ENCODE data around the gene PPFIA2.

Gene PPFIA2

DNA sequence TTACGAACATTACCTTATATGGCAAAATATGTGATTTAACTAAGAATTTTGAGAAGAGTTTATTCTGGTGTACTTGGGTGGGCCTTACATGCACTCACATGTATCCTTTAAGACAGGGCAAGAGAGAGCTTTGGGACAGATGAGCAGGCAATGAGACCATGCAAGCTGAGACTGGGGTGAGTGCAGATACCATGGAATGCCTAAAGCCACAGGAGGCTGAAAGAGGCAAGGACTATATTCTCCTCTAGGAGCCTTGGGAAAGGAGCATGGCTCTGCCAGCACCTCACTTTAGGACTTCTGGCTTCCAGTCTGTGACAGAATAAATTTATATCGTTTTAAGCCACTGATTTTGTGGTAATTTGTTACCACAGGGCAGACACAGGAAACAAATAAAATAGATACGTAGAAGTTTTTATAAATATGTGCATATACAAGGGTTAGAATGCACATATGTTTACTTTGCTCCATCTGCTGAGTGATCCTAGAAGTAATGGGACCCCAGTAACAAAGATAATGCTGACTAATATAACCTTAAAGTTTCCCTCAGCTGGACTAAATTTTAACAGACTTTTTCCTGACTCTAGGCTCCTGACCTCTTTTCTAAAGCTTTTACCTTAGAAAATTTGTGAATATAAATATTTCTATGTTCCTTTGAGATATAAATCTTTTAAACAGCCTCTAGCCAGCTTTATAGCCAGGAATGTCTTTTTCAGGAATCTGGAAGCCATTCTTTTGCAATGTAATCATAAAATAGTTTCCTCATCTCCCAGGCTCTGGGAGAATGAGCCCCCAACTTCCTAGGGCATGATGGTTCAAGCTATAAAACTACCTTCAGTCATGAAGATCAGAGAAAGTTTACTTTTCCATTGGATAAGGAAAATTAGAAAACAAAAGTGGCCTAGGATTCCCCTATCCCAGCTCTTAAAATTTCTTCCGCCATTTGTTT, 216.8 kb downstream of the PPFIA2 start:
- DNase-seq: no peak

DNA sequence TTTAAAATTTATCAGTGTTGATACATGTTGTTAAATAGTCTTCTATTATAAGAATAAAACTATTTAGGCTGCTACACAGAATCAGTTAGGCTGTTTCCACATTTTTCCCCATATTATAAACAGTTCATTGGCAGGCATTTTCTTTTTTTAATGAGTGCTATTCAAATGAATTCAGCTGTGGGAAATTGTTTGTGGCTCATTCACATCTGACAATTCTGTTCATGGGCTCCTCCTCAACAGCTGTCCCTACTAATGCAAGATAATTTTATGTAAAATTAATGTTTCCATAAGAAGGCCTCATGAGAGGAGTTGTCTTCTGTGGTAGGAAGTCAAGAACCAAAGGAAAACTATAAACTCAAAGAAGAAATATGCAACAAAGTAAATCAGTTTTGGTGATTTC, 218.0 kb downstream of the PPFIA2 start:
- DNase-seq: no peak

DNA sequence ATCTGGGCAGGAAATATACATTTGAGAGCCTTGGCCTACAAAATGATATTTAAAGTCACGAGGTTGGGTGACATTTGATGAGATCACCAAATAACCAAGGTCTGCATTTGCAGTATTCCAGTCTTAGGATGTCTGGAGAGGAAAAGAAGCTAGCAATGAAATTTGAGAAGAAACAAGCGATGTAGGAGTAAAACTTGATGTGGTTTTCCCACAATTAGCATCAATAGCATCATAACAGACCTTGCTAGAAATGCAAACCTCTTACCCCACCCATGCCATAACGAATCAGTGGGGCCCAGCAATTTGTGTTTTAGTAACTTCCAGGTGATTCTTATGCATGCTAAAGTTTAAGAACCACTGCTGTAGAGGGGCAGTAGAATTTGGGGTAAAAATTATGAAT, 219.9 kb downstream of the PPFIA2 start:
- no peak for DNase-seq

DNA sequence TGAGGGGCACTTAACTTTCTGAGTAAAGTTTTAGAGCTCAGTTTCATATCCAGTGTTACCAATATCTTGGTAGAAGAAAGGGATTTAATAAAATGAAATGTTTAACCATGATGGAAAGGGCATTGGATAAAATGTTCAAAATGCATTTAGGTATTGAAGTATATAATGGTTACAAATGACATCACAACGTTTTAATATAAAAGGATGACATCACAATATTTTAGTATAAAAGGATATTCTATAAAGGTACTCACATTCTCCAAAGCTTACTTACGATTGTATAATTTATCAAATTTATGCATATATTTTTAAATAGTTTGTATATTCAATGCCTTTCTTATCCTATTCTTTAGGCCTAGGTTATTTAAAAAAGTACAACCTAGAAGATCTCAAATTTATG, 226.1 kb downstream of the PPFIA2 start:
- DNase-seq: no peak

DNA sequence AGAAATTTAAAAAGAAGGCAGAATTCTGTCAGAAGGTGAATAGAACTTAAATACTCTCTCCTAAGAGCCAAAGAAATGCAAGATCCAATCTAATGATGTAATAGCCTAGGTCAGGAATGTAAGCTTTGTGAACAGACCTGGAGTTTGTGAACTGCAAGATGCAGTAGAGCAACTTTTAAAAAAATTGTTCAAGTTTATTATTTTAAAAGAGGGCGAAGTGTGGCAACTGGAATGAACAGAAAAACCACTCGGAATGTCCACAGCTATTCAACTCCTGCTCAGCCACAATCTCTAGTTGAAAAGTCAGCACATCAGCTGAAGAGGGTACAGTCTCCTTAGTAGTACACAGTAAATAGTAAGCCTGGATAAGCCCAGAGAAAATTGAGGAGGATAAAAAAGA, 228.8 kb downstream of the PPFIA2 start:
- DNase-seq: no peak

DNA sequence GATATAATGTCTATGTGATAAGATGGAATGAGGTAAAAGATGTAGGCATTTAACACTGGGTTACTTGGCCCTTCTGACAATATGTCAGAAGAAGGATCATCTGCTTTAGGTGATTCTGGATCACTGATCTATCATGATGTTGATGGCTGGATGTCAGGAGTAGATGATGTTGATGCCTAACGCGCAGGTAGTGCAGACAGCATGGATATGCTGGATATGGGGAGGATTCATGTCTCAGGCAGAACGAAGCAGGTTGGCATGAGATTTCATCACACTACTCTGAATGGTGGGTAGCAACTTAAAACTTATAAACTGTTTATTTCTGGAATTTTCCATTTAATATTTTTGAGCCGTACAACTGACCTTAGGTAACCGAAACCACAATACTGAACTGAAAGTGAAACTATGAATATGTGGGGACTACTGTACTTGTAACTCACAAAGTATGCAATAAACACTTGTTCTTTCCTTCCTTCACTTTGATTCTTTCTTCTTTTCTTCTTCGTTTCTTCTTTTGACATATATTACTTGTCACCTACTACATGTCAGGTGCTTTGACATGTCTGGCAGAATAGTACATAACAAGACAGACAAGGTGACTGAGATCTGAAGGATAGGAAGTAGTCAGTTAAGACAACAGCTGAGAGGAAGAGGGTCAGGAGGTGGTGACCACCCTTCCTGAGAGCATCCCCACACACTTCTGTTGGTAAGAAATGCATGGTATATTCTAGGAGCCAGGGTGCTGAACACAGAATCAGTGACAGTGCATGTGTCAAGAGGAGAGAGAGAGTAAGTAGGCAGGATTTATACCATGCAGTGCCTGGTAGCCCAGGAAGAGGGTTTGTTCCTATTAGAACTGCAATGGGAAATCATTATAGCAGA, 238.8 kb downstream of the PPFIA2 start:
- no peak for DNase-seq

DNA sequence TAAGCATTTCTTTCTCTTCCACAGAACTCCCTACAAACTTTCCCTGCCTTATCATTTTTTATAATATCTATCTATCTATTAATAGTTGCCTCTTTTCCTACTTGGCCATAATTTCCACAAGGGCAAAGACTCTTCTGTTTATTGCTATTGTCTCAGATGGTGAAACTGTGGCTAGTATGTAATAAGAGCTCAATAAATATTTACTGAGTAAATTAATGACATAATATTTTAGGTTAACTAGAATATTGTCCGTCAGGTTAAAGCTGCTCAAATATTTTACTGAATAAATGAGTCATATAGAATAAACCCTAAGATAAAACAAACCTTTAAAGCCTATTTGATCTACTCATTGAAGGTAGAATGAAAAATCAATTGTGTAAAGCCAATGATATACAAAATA, 240.5 kb downstream of the PPFIA2 start:
- DNase-seq: no peak

DNA sequence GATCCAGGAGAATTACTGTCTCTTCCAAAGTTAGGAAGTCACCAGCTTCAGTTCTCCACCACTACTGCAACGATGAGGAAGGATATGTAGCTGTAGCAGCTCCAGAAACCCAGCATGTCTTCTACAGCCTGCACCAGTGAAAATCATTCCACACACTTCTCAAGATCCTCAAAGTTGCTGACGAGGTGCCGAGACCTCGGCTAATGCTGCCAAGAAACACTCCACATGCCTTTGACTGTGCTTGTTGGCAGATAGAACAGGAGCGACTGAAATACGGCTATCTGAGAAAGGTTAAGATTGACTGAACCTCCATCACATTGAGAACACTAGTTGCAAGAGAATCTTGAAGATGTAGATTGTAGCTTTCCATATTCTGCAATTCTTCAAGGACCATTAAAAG, 241.9 kb downstream of the PPFIA2 start:
- DNase-seq: no peak

DNA sequence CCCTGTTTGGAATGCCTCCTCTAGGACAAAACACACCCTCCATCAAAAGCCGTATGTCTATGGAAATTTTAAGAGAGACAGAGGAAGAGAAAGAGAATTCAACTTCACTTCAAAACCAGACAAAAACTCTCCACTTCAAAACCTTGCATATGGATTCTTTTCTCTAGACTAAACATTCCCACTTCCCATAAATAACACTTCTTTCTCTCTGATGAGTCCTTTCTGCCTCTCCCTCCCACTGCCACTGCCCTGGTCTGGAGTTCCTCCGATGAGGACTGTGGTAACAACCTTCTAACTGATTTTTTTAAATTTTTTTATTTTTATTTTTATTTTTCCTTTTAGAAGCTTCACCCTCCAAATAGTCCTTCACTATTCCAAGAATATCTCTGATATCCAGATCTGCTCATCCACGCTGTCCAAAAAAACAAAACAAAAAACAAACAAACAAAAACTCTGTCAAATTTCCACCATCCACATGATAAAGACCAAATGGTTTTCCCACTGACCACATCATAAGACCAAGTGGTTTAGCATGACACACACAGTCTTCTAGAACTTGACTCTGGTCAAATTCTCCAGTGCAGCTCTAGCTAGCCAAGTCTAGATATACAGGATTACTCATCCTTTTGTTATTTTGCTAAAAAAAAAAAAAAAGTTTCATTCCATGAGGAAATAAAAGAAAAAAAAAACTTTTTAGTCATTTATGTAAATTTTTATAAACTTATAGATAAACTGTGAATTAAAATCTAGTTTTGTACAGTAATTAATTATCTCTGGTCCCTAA, 256.0 kb downstream of the PPFIA2 start:
- DNase-seq: no peak

DNA sequence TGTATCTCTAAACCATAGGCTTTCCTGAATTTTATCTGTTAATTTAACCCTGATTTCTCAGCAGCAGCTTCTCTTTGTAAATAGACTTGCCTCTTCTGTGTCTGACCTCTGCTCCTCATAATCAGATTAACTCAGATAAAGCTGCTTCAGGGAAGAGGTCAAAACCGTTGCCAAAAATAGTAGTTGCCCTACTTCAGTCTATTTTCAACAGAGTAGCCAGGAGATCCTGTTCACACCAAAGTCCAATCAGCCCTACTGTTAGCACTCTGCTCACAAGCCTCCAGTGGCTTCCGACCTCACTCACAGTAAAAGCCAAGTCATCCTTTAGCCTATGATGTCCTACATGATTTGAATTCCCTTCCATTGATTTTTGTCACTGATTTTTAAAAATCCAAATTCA, 258.4 kb downstream of the PPFIA2 start:
- DNase-seq: no peak

DNA sequence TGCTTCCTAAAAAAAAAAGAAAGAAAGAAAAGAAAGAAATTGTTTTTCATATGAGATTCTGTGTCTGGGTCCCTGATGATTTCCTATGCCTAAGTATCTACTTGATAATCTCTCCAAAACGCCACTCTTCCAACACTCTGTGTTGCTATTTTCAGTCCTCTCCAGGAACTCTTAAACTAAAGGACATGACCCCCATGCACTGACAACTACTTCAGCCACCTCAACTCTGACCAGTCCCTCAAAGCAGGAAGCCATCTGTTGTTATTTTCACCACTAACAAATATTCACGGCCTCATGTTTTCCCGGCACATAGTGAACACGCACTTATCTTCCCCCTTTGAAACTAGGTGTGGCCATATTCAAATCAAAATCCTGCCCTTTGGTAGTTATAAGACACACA, 259.3 kb downstream of the PPFIA2 start:
- DNase-seq: no peak

DNA sequence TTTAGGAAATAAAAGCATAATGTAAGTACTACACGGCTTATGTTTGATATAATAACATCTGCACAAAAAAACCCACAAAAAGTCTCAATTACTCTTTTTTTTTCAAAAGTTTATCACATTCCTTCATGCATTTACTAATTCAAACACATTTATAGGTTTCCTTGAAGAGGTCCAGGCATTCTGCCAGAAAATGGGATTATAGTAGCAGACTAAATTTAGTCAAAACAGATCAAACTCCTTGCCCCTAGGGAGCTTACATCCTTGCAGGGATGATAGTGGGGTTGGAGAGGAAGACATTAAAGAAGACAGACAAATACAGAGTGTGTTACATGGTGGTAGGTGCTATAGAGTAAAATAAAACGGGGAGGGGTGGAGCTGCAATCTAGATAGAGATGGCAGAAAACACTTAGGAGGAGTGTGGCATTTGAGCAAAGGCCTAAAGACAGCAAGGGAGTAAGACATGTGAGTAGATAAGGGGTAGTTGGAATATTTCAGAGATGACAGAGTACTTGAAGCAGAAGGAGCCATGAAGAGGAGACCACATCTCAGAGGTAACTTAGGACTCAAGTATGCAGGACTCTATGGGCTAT, 266.9 kb downstream of the PPFIA2 start:
- no peak for DNase-seq

DNA sequence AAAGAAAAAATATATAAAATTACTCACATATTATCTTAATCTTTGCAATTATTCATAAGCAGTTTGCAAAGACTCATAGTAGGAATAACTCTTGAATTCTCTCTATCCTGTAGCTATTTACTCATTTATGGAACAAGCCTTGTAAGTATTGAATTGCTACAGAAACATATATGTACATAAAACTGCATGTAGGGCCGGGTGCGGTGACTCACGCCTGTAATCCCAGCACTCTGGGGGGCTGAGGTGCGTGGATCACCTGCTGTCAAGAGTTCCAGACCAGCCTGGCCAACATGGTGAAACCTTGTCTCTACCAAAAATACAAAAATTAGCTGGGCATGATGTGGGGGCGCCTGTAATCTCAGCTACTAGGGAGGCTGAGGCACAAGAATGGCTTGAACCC, 286.2 kb downstream of the PPFIA2 start:
- no peak for DNase-seq

DNA sequence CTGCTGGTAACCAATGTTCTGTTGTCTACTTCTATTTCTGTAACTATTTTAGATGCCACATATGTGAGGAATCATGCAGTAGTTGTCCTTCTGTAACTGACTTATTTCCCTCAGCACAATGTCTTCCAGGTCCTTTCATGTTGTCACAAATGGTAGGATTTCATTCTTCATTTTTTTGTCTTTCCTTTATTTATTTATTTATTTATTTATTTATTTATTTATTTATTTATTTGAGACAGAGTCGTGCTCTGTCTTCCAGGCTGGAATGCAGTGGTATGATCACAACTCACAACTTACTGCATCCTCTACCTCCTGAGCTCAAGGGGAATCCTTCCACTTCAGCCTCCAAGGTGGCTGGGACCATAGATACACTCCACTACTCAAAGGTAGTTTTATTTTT, 288.2 kb downstream of the PPFIA2 start:
- DNase-seq: no peak

DNA sequence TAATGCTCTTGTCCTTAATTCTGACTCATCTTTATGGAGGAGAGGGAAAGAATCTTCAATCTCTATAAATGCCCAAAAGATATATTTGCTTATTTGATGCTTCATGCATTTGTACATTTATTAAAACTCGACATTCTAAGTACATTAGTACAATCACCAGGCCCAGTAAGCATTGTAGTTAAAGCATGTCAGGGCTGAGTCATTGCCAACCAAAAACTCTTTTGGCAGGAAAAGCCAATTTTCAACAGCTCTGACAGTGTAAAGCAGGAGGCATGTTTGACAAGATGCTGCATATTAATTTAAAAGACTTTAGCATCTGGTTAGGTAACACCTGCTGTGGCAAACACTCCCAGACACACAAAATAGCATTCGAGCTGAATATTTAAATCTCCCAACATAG, 290.9 kb downstream of the PPFIA2 start:
- no peak for DNase-seq

DNA sequence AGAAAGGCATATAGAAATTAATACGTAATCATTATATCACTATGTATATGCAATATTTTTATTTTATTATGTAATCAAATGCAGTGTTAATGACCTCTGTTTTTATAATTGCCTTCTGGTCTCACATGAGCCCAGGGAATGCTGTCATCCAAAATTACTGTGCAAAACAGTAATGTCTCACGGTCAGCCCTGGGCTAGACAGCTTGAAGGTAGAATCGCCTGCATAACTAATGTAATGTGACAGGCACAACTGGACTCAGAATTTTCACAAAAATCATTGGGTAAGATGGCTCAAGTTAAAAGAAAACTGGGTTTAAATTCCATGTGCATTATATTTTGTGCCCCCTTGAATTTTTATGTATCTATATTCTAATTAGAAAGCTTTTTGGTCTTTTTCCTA, 293.3 kb downstream of the PPFIA2 start:
- DNase-seq: no peak

DNA sequence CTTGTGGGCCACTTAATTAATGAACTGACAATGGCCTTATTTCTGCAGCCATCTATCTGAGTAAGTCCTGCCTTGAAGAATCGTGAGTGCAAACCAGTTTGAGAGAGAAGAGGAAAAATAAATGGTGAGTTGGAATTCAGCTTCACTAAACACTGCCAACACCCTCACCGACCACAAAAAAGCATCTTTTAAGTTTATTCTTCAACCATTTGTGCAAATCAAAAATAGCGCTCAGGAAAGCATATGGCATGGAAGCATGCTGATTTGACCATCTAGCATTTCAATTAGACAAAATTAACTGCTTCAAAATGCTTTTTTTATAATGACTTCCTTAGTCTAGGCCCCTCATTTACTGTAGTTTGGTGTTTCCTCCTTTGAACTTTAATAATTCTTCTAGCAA, 294.0 kb downstream of the PPFIA2 start:
- DNase-seq: no peak

DNA sequence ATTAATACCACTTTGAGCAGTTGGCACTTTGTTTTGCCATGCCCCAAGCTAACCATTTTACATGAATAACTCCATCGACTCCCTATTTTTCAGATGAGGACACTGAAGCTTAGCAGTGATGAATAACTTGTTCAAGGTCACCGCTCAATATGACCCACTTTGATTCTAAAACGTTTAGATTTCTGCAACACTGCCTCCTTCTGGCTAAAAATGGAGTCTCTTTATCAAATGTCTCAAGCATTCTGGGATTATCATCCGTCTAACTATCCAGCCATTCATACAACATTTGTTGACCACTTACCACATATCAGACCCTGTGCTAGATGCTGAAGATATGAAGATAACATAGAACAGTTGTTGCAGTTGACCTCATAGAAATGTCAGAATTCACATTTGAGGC, 298.0 kb downstream of the PPFIA2 start:
- no peak for DNase-seq

DNA sequence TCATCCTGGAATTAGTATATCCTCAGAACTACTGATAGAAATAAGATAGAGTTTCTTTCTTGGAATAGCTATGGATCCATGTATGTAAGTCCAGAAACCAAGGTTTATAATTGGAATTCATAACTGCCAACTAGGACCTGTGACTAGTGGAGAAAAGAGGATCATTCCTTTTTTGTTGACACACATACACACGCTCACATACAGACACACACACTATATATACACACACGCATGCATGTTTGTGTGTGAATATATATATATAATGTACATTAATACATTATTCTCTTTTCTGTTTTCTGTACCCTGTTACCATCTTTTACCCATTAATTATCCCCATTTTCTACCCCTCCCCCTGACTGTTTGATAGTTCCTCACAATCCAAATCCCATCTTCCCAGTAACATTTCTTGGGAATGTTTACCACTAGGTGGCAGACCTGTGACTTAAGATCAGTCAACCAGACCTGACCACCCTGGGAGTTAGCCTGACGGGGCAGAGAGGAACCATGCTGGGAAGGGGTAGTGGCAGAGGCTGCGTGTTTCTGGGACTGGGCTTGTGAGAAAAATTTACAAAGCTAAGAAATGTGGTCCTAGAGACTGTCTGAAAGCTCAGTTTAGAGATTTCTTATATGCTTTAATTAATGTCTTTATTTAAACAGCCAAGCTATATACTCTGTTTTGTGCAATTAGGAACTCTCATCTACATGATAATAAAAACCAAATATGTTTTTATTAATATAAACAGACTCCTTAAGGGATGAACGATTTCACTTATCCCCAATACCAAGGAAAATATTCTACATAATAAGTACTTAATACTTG, 308.0 kb downstream of the PPFIA2 start:
- DNase-seq: no peak

DNA sequence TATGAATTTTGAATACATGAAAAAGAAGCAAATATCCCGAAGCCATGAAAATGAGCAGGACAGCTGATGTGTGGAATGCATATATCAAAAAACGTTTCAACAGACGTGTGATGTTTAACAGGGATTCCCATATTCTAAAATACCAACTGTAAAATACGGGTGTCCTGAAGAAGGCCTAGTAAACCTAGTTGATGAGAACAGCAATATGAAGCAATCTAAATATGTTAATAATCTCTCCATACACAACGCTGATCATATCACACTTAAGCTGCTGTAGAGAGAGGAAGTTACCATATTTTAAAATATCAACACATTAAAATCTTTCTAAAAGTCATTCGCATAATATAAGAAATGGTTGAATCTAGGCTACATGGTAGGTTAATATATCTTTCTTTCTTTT, 317.5 kb downstream of the PPFIA2 start:
- no peak for DNase-seq

DNA sequence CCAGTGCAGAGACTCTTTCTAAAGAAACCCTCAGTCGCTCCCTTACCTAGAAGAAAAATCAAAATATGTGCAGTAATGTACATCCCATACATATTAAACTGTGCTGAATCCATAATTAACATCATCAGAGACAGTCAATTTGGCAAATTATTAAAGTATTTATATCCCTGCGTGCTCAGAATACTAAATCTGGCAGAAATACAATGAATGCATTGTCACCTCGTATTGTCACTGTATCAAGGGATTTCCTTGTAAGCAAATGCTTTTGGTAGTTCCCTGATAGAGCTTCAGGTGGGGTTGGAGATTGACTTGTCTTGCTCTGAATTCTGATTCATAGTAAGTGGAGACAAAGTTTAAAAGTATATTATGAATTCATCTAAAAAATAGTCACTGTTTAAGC, 319.1 kb downstream of the PPFIA2 start:
- DNase-seq: no peak

DNA sequence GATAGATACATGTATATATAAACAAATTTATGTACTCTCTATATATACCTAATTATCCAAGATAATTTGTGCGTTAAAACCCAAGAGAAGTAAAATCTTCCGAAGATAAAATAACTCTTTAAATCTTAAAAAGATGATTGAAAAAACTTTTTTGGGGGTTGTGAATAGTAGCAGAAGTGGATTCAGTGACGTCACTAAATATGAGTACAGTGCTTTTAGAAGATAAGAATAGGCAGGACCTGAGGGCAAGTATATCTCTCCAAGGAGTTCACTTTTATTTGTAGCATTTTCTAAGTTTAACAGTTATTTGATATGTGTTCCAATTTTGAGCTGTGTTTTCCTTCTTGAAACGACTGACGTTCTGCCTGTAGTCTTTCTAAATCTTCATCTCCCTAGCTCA, 319.8 kb downstream of the PPFIA2 start:
- no peak for DNase-seq
